Measurements from ENCODE around the gene ADCY9.
"Not testable (repeated sequence)": the region's sequence is repeated elsewhere in the genome, so short reads cannot be mapped to it uniquely, and the experiment has no call there.

The ADCY9 gene

GRCh38 chr16:3968551-3968950 lies 147.7 kb downstream of the ADCY9 start:
- no peak for DNase-seq

DNA sequence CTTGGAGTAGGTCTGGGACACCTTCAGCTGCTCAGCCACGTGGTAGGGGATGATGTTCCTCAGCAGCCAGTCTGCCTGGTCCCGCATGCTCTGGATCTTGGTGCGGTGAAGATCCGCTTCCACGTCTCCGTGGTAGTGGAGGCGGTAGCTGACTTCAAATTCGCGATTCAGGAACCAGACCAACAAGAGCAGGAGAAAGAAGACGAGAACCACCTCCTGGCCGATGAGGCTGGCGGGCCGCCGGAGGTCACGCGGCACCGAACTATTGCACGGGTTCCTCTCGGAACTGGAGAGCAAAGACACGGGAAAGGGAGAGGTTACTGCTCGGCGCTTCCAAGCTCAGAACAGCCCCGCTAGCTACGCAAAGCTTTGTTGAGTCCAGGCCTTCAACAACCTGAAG lies 149.6 kb downstream of the ADCY9 start:
- DNase-seq: no peak

GRCh38 chr16:3965781-3966582 lies 150.3 kb downstream of the ADCY9 start:
- no peak for DNase-seq

- DNase-seq: no peak
Measured at GRCh38 chr16:3965306-3965705, 150.9 kb downstream of the ADCY9 start.

- DNase-seq: no peak
Measured at GRCh38 chr16:3964686-3965290, 151.5 kb downstream of the ADCY9 start.

DNA sequence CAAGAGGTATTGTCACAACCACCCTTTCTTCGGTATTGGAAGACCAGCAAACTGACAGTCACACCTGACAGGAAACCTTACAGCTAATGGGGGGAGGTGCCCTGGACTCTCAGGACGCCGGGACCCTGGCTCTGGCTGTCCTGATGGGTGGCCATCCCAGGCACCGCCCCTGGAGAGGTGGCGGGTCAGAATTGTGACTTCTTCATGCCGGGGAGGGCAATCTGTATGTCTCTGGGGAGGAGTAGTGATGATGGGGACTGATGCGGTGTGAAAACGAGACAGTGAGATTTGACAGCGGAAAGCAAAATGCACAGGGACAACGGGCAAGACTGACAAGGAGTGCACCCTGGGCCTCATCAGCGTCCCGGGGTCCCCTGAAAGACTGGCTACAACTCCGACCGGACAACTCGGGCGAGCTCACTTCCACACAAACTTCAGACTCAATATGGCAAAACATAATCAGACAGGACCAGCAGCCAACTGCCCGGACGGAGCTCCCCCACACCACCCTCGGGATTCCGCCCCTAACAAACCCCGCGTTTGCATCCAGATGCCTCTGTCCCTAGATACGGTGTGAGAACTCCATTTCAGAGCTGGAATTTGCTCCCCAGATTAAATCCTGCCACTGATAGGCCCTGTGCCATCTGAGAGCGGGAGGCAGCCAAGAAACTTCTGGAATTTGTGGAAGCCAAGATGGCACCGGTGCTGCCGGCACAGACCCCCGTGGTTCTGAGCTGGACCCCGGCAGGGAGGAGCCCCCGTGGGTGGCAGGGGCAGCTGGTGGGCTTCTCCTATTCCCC lies 152.2 kb downstream of the ADCY9 start:
- DNase-seq: no peak

- DNase-seq: peak in 4 of 5 donors; percentile 28 to 48 (median 36)
Measured at GRCh38 chr16:3963203-3963602, 153.0 kb downstream of the ADCY9 start.

DNA sequence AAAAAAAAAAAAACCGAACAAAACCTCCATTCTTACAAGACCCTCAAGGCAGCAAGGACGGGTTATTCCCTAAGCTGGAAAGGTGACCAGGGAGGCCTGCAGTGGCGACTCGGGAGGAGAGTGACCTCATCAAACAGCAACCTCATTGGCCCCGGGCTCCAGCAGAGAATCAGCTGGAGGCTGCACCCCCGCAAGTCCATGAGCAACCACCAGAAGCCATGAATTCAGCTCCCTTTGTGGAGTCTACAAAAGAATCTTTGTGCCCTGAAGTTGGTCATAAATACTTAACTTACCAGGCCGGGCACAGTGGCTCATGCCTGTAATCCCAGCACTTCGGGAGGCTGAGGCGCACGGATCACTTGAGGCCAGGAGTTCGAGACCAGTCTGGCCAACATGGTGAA lies 154.8 kb downstream of the ADCY9 start:
- DNase-seq: no peak

DNA sequence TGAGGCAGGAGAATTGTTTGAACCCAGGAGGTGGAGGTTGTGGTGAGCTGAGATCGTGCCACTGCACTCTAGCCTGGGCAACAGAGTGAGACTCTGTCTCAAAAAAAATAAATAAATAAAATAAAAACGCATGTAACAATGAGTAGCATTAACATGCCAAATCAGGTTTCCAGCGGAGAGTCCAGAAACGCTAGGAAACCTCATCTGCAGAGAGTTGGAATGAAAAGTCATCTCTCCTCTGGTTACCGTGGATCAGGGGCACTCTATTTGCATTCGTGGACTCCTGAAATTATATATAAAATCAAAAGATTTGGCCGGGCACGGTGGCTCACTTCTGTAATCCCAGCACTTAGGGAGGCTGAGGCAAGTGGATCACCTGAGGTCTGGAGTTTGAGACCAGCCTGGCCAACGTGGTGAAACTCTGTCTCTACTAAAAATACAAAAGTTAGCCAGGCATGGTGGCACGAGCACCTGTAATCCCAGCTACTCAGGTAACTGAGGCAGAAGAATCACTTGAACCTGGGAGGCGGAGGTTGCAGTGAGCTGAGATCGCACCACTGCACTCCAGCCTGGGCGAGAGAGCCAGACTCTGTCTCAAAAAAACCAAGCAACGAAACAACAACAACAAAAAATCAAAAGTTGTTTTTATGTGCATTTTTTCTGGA lies 156.2 kb downstream of the ADCY9 start:
- DNase-seq: not testable (repeated sequence)

DNA sequence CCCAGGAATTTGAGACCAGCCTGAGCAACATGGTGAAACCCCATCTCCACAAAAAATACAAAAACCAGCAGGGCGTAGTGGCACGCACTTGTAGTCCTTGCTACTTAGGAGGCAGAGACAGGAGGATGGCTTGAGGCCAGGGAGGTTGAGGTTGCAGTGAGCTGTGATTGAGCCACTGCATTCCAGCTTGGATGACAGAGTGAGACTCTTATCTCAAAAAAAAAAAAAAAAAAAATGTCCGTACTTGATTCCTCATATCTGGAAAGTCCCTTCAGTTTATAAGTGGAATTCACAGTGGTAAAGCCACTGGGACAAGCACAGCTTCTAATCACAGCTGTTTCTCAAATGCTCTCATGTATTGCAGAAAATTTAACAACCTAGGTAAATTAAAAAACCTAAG lies 157.1 kb downstream of the ADCY9 start:
- no peak for DNase-seq

GRCh38 chr16:3957344-3957980 lies 158.8 kb downstream of the ADCY9 start:
- DNase-seq: no peak

GRCh38 chr16:3954411-3954921 lies 161.8 kb downstream of the ADCY9 start:
- no peak for DNase-seq

GRCh38 chr16:3953728-3954410 lies 162.4 kb downstream of the ADCY9 start:
- DNase-seq: no peak

DNA sequence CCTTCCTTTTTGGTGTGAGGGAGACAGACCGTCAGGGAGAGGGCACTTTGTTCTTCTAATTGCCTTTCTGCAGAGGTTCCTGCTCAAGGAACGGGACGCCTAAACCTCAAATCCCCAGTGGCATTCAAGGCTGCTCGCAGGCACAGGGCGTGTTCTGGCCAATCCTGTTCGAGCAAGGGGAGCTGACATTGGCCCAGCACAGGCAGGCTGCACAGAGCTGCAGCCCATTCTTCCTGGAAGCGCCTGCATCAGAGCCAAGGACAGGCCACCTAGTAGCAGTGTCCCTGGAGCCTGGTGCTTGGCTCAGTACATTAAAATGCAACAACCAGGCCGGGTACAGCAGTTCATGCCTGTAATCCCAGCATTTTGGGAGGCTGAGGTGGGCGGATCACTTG lies 163.5 kb downstream of the ADCY9 start:
- no peak for DNase-seq

DNA sequence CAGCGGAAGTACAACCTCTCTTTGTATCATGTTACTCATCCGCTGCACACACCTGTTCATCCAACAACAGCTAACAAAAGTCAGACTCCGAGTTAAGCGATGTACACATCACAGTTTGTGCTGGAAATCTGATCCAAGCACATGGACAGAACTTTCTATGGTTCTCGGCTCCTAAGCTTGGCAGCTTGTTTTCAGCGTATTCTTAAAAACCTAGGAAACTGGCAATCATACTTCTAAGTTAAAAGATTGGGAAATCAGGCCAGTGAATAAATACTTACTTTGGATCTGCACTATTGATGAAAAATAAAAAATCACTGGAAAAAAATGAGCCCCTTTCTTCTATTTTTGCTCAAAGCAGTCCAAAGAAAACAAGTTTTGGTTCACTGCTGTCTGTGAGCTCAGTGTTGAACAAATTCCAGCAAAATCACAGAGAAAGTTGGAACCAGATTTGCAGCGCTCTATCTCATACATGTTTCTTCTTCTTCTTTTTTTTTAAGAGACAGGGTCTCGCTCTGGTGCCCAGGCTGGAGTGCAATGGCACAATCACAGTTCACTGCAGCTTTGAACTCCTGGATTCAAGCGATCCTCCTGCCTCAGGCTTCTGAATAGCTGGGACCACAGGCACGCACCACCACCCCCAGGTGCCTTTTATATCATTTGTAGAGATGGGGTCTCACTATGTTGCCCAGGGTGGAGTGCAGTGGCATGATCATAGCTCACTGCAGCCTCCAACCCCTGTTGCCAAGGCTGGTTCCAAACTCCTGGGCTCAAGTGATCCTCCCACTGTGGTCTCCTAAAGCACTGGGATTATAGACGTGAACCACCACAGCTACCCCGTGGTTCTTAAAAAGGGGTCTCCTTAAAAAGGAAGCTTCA lies 164.1 kb downstream of the ADCY9 start:
- no peak for DNase-seq

DNA sequence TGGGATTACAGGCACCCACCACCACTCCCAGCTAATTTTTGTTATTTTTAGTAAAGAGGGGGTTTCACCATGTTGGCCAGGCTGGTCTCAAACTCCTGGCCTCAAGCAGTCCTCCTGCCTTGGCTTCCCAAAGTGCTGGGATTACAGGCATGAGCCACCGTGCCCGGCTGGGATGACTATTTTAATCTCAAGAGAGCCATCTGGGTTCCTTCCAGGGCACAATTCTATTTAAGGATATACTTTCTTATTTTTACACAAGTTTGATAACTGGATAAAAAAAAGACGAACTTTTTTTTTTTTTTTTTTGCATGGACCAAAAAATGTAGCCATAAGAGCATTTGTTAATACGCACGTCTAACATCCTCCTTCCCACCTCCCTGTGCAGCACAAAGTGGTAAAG lies 164.9 kb downstream of the ADCY9 start:
- DNase-seq: not testable (repeated sequence)

- no peak for DNase-seq
Measured at GRCh38 chr16:3950343-3951193, 165.7 kb downstream of the ADCY9 start.

GRCh38 chr16:3949946-3950342 lies 166.3 kb downstream of the ADCY9 start:
- no peak for DNase-seq

DNA sequence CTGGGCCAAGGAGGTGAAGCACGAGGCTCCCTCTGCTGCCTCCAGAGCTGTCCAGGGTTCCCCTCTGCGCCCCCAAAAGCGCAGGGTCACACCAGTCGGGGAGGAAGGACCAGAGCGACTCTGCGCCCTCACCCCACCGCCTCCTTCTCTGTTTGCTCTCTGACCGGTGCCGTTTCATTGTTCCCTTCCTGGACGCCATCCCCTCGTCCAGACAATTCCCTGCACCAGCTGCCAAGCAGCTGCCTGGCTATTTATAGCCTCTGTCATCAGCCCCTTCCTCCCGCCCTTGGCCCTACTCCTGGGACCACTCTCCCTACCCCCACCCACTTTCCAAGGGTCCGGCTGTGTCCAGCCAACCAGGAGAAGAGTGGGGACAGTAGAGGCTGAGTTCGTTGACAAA lies 167.0 kb downstream of the ADCY9 start:
- DNase-seq: no peak

Data from T-helper 1 cell (primary cell).